GM04503 (cell line): ENCODE data around the gene CCSER1.
"Not testable (repeated sequence)": the region's sequence is repeated elsewhere in the genome, so short reads cannot be mapped to it uniquely, and the experiment has no call there.

Experiments
- DNase-seq: peaks from one replicate; pipeline ENCODE4 v3.0.0-alpha.2; 2012; ENCODE audit warnings: low read depth

Gene CCSER1

GRCh38 chr4:91170768-91171167 is 1043.6 kb downstream of the CCSER1 start:
- DNase-seq: no peak

GRCh38 chr4:91171217-91171616 is 1044.0 kb downstream of the CCSER1 start:
- DNase-seq: no peak

GRCh38 chr4:91185061-91185460 is 1057.9 kb downstream of the CCSER1 start:
- DNase-seq: not testable (repeated sequence)

GRCh38 chr4:91198951-91199350 is 1071.8 kb downstream of the CCSER1 start:
- no peak for DNase-seq

- DNase-seq: no peak
Measured at GRCh38 chr4:91207535-91207934, 1080.3 kb downstream of the CCSER1 start.

GRCh38 chr4:91212211-91212610 is 1085.0 kb downstream of the CCSER1 start:
- DNase-seq: no peak

GRCh38 chr4:91217831-91218403 is 1090.7 kb downstream of the CCSER1 start:
- DNase-seq: not testable (repeated sequence)

GRCh38 chr4:91220315-91220714 is 1093.1 kb downstream of the CCSER1 start:
- DNase-seq: no peak

- no peak for DNase-seq
Measured at GRCh38 chr4:91222014-91222413, 1094.8 kb downstream of the CCSER1 start.

GRCh38 chr4:91226867-91227266 is 1099.7 kb downstream of the CCSER1 start:
- DNase-seq: no peak

- no peak for DNase-seq
Measured at GRCh38 chr4:91228659-91229058, 1101.5 kb downstream of the CCSER1 start.

- DNase-seq: no peak
Measured at GRCh38 chr4:91233164-91233563, 1106.0 kb downstream of the CCSER1 start.

- no peak for DNase-seq
Measured at GRCh38 chr4:91243132-91243531, 1115.9 kb downstream of the CCSER1 start.

GRCh38 chr4:91256043-91256442 is 1128.8 kb downstream of the CCSER1 start:
- no peak for DNase-seq

- DNase-seq: no peak
Measured at GRCh38 chr4:91256751-91257150, 1129.6 kb downstream of the CCSER1 start.

- DNase-seq: no peak
Measured at GRCh38 chr4:91257721-91258120, 1130.5 kb downstream of the CCSER1 start.

GRCh38 chr4:91258326-91258725 is 1131.1 kb downstream of the CCSER1 start:
- no peak for DNase-seq

- no peak for DNase-seq
Measured at GRCh38 chr4:91267543-91267942, 1140.3 kb downstream of the CCSER1 start.

- DNase-seq: not testable (repeated sequence)
Measured at GRCh38 chr4:91268481-91268880, 1141.3 kb downstream of the CCSER1 start.

GRCh38 chr4:91268913-91269312 is 1141.7 kb downstream of the CCSER1 start:
- no peak for DNase-seq

- no peak for DNase-seq
Measured at GRCh38 chr4:91279899-91280298, 1152.7 kb downstream of the CCSER1 start.

- DNase-seq: no peak
Measured at GRCh38 chr4:91280551-91281290, 1153.5 kb downstream of the CCSER1 start.

GRCh38 chr4:91282217-91282616 is 1155.0 kb downstream of the CCSER1 start:
- DNase-seq: no peak

GRCh38 chr4:91283726-91284230 is 1156.6 kb downstream of the CCSER1 start:
- DNase-seq: no peak
